GM18868 (cell line): ENCODE results near the gene SOX30.

Experiments
- ATAC-seq: cut with Tn5 transposase; IDR thresholded peaks from one replicate; pipeline ENCODE4 v1.9.1; 2021; ENCODE audit warnings: mild to moderate bottlenecking, moderate library complexity; ENCODE audit not compliant: unreplicated experiment

Gene SOX30

DNA sequence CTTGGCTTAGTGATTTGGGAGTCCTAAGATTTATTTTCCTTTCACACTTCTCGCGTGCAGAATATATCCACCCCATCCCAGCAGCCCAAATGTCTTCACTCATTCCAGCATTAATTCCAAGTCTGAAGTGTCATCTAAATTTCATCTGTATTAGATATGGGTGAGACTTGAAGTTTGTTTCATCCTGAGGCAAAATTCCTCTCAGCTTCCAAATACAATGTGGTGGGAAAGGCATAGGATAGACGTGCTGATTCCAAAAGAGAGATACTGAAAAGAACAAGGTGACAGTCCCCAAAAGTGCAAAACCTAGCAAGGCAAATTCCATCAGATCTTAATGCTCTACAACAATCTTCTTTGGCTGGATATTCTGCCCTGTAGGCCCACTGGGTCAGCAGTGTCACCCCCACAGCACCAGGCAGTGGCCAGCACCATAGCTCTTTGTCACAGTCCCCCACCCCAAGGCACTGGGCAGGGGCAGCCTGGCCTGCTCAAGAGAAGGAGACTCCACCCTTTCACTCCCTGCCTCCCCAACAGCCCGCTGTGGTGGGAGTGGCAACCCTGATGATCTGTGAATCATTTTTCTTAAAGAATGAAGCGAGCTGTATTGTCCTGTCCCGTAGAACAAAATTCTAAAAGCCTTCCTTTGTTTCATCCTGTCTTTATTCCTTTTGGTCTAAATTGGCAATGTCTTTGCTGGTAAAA lies 74.0 kb downstream of the SOX30 start:
- no peak for ATAC-seq

DNA sequence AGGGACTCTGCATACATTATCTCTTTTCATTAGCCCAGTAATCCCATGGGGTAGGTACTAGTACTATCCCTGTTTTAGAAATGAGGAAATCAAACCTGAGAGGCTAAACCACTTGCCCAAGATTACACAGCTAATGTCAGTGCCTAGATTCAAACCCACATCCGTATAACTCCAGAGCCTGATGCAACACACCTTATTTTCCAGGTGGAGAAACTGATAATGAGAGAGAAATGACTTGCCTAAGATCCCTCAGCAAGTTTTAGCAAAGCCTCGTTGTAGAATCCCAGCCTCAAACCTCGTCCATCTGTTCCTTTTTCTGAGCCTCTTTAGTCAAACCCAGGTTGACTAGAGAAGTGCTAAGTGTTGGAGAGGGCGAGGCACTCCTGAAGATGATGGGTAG lies 75.6 kb downstream of the SOX30 start:
- ATAC-seq = no peak
